Testis (tissue), 2 donors: ENCODE results near the gene GPC6.

Experiments used
- POLR2A ChIP-seq: fragments of 450-650 bp; IDR thresholded peaks from one replicate; pipeline ENCODE4 v1.6.1; 2017; ENCODE audit warnings: antibody characterized with exemption, mild to moderate bottlenecking, moderate library complexity
- TF ChIP-seq, protein P1 (sequence below), 3 experiments: fragments of 450-650 bp in 2 of 3; fragments of 200-600 bp in 1 of 3; sonication (generic) in 1 of 3; IDR thresholded peaks; one replicate each; pipeline ENCODE4 v1.5.1; 2016 to 2019; ENCODE audit warnings: antibody characterized with exemption in 3 of 3, mild to moderate bottlenecking in 2 of 3, moderate library complexity in 1 of 3

DNA sequence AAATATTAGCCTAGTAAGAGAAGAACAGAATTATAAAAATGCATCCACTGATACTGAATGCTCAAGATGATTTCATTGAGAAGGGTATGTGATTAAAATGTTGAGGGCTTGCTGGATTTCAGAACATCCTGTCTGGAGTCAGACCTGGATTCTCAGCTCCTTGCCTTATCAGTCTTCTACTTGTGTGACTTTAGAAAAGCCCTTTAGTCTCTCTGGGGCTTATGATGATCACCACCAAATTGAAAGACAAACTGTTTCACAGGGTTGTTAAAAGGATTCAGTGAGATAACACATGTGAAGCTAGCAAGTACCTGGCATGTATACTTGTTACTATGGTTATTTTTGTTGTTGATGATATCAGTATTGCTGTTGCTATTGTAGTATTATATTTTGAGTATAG lies 118.4 kb downstream of the GPC6 start:
- TF ChIP-seq, protein P1, sequence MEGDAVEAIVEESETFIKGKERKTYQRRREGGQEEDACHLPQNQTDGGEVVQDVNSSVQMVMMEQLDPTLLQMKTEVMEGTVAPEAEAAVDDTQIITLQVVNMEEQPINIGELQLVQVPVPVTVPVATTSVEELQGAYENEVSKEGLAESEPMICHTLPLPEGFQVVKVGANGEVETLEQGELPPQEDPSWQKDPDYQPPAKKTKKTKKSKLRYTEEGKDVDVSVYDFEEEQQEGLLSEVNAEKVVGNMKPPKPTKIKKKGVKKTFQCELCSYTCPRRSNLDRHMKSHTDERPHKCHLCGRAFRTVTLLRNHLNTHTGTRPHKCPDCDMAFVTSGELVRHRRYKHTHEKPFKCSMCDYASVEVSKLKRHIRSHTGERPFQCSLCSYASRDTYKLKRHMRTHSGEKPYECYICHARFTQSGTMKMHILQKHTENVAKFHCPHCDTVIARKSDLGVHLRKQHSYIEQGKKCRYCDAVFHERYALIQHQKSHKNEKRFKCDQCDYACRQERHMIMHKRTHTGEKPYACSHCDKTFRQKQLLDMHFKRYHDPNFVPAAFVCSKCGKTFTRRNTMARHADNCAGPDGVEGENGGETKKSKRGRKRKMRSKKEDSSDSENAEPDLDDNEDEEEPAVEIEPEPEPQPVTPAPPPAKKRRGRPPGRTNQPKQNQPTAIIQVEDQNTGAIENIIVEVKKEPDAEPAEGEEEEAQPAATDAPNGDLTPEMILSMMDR (IDR thresholded peaks at IDR 0.05): no peak
- TF ChIP-seq POLR2A: no peak
